PC-9 (cell line): ENCODE data around the gene AKR1B1. TPM values are rescaled to one million over a fixed set of nuclear protein-coding genes. Genes with fewer than 3 reads are reported as not detected.

ENCODE experiments used
- BruUV-seq: library from RNA; stranded (reverse); fragments of 400-500 nt; replicated peaks from 2 replicates; lab custom pipeline; 2021; lab: Mats Ljungman, UMichigan
- CTCF ChIA-PET: fragments of 300-600 bp; sonication (Branson Sonifier 250); formaldehyde crosslinking; loops from one replicate; lab custom pipeline; 2022; ENCODE audit warnings: antibody characterized with exemption; lab: Charles Lee
- POLR2A ChIA-PET: fragments of 300-600 bp; sonication (Branson Sonifier 250); formaldehyde crosslinking; loops from one replicate; lab custom pipeline; 2022; ENCODE audit warnings: antibody characterized with exemption; ENCODE audit not compliant: unreplicated experiment; lab: Charles Lee
- DNase-seq, 2 experiments: peaks; one replicate each; pipeline versions ENCODE4 v3.0.0 to v3.0.0-alpha.2; 2015 to 2022; ENCODE audit warnings: mixed read lengths in 1 of 2
- H2AFZ ChIP-seq: fragments of 200-600 bp; sonication (generic); 2 replicates; pipeline ENCODE4 v1.8.1; 2017; ENCODE audit warnings: antibody characterized with exemption
- H3F3A ChIP-seq: fragments of 200-600 bp; sonication (generic); 2 replicates; pipeline ENCODE4 v1.8.1; 2017; ENCODE audit warnings: antibody characterized with exemption, mild to moderate bottlenecking, low read depth; ENCODE audit not compliant: insufficient read depth
- H3K27ac ChIP-seq: fragments of 200-600 bp; sonication (generic); 2 replicates; pipeline ENCODE4 v1.6.1; 2016; ENCODE audit warnings: mixed run types
- H3K27me3 ChIP-seq: fragments of 200-600 bp; sonication (generic); 2 replicates; pipeline ENCODE4 v1.6.1; 2016; ENCODE audit warnings: low read depth, mixed run types; ENCODE audit not compliant: insufficient read depth
- H3K36me3 ChIP-seq: fragments of 200-600 bp; sonication (generic); 2 replicates; pipeline ENCODE4 v1.6.1; 2016; ENCODE audit warnings: low read depth, mixed run types
- H3K4me1 ChIP-seq: fragments of 200-600 bp; sonication (generic); replicated peaks from 2 replicates; pipeline ENCODE4 v1.6.1; 2016; ENCODE audit warnings: mixed run types; ENCODE audit not compliant: insufficient read depth
- H3K4me2 ChIP-seq: fragments of 200-600 bp; sonication (generic); 2 replicates; pipeline ENCODE4 v1.6.1; 2017; ENCODE audit warnings: mixed run types
- H3K4me3 ChIP-seq: fragments of 200-600 bp; sonication (generic); 2 replicates; pipeline ENCODE4 v1.6.1; 2016; ENCODE audit warnings: mixed run types
- H3K79me2 ChIP-seq: fragments of 200-600 bp; sonication (generic); 2 replicates; pipeline ENCODE4 v1.6.1; 2017; ENCODE audit warnings: low read depth, mixed run types
- H3K9me2 ChIP-seq: fragments of 200-600 bp; sonication (generic); 2 replicates; pipeline ENCODE4 v1.8.1; 2017; ENCODE audit warnings: mild to moderate bottlenecking; ENCODE audit not compliant: insufficient read depth
- H3K9me3 ChIP-seq: fragments of 200-600 bp; sonication (generic); 2 replicates; pipeline ENCODE4 v1.8.1; 2016; ENCODE audit warnings: low read depth; ENCODE audit not compliant: insufficient read depth
- H4K20me1 ChIP-seq: fragments of 200-600 bp; sonication (generic); 2 replicates; pipeline ENCODE4 v1.8.1; 2017; ENCODE audit not compliant: insufficient read depth
- EZH2 ChIP-seq: fragments of 200-600 bp; sonication (generic); IDR thresholded peaks from 2 replicates; pipeline ENCODE4 v1.8.0; 2017; ENCODE audit warnings: antibody characterized with exemption, low read depth
- intact Hi-C: fragments of 100-400 bp; cut with micrococcal nuclease; formaldehyde crosslinking; loops from one replicate; pipeline ENCODE4 v1.10.0; 2022; ENCODE audit not compliant: unreplicated experiment
- total RNA-seq: library from RNA; stranded (reverse); gene quantifications from 2 replicates; pipeline ENCODE4 v1.2.3, GENCODE V29; 2021
- TF ChIP-seq, protein P1 (sequence below): fragments of 200-600 bp; sonication (generic); conservative IDR thresholded peaks from 2 replicates; pipeline ENCODE4 v1.6.1; 2017; ENCODE audit warnings: mixed run types, antibody characterized with exemption, mild to moderate bottlenecking, moderate library complexity

Gene AKR1B1
- total RNA-seq, 1 experiment from 2014 or later: 1,009 TPM

DNA sequence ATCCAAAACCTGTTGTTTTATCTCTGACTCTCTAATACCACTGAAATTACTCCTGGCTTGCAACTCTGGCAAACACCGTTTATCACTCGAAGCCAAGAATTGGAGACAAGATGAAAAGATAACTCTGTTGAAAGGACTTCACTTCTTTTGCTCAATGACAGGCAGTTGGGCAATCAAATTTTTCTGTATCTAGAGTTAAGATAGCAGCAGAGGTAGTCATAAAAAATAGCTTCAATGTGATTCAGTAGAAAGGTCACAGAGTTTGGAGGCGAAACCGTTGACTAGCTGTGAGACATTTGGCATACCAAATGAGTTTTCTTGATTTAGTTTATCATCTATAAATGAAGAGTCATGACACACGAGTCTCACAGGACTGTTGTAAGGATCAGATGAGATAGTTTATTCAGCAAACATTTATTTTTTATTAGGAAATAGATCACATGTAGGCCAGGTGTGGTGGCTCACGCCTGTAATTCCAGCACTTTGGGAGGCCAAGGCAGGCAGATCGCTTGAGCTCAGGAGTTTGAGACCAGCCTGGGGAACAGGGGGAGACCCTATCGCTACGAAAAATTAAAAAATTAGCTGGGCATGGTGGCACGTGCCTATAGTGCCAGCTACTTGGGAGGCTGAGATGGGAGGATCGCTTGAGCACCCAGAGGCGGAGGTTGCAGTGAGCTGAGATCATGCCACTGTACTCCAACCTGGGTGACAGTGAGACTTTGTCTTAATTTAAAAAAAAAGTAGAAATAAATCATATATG, 23.6 kb downstream of the AKR1B1 start:
- Histone ChIP-seq H3K4me3 (no peak overlapping the region), H3K27ac (peak overlapping the region; percentile 90), H4K20me1 (no peaks in the 10 kb centered on the region), H3K27me3 (no peaks in the 10 kb centered on the region), H3K9me2 (no peaks in the 10 kb centered on the region), H3K4me2 (peak overlapping the region; percentile 22), H2AFZ (no peak overlapping the region), H3K36me3 (peaks cover 3% of the 10 kb centered on the region), H3K79me2 (peaks cover 4% of the 10 kb centered on the region; the same call in 1 of the 2 replicates), H3K9me3 (peaks cover 27% of the 10 kb centered on the region), H3K4me1 (peaks cover 48% of the 10 kb centered on the region), H3F3A (peaks cover 71% of the 10 kb centered on the region)
- TF ChIP-seq, protein P1, sequence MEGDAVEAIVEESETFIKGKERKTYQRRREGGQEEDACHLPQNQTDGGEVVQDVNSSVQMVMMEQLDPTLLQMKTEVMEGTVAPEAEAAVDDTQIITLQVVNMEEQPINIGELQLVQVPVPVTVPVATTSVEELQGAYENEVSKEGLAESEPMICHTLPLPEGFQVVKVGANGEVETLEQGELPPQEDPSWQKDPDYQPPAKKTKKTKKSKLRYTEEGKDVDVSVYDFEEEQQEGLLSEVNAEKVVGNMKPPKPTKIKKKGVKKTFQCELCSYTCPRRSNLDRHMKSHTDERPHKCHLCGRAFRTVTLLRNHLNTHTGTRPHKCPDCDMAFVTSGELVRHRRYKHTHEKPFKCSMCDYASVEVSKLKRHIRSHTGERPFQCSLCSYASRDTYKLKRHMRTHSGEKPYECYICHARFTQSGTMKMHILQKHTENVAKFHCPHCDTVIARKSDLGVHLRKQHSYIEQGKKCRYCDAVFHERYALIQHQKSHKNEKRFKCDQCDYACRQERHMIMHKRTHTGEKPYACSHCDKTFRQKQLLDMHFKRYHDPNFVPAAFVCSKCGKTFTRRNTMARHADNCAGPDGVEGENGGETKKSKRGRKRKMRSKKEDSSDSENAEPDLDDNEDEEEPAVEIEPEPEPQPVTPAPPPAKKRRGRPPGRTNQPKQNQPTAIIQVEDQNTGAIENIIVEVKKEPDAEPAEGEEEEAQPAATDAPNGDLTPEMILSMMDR: no peak
- TF ChIP-seq EZH2: no peak
- ChIA-PET POLR2A (interaction anchor here (0.6 to 1.0 kb wide), 4 partner anchors 22 to 92 kb away, joined by 3 to 11 read pairs (median 8); partner anchors contain the start of gene AKR1B10), CTCF (interaction anchor here (1.0 to 1.4 kb wide), 3 partner anchors 45 to 79 kb away, joined by 3 to 5 read pairs (median 4); no protein-coding TSS in a partner anchor)
- intact Hi-C loops: loop anchor here (1.0 to 5.0 kb wide), 2 partner anchors 24 to 737 kb away; partner anchors contain the start of genes AKR1B1 and CYREN
- no TSS peak for BruUV-seq
- peak; percentile 43 to 99 for DNase-seq

DNA sequence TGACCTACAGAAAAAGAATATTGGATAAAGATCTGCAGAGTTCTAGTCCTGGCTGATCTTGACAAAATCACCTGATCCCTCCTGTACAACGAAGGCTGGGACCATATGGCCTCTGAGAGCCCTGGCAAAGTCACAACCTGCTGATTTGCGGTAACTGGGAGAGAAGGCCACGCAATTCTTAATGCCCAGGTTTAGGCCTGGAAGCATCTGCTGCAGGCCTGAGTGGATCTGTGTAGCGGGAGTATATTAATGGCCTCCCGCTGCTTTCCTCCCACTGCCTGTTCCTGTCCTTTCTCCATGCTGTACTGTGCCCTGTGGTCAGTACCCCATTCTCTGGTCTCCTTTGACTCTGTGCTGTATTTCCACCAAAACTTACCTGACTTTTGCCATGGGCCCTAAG, 24.2 kb downstream of the AKR1B1 start:
- BruUV-seq: no TSS peak
- H3K36me3 ChIP-seq: no peaks in the 10 kb centered on the region; the same call in 1 of the 2 replicates
- no peak overlapping the region for H2AFZ ChIP-seq
- POLR2A ChIA-PET: interaction anchor here (1.0 kb wide), 1 partner anchor 23 kb away, joined by 7 read pairs; no protein-coding TSS in a partner anchor
- H3K4me2 ChIP-seq: peak overlapping the region; percentile 22
- H3K79me2 ChIP-seq: peaks cover 4% of the 10 kb centered on the region; the same call in 1 of the 2 replicates
- H4K20me1 ChIP-seq: no peaks in the 10 kb centered on the region
- H3F3A ChIP-seq: peaks cover 64% of the 10 kb centered on the region
- CTCF ChIA-PET: interaction anchor here (1.0 to 1.4 kb wide), 3 partner anchors 45 to 79 kb away, joined by 3 to 5 read pairs (median 4); no protein-coding TSS in a partner anchor
- peaks cover 27% of the 10 kb centered on the region for H3K9me3 ChIP-seq
- no peak for DNase-seq
- no peaks in the 10 kb centered on the region for H3K27me3 ChIP-seq
- peak overlapping the region; percentile 90 for H3K27ac ChIP-seq
- peaks cover 48% of the 10 kb centered on the region for H3K4me1 ChIP-seq
- H3K4me3 ChIP-seq: no peak overlapping the region
- TF ChIP-seq, protein P1: no peak
- no peak for TF ChIP-seq EZH2
- intact Hi-C loops: loop anchor here (1.0 to 5.0 kb wide), 3 partner anchors 25 to 738 kb away; partner anchors contain the start of genes AKR1B1 and CYREN
- H3K9me2 ChIP-seq: no peaks in the 10 kb centered on the region

DNA sequence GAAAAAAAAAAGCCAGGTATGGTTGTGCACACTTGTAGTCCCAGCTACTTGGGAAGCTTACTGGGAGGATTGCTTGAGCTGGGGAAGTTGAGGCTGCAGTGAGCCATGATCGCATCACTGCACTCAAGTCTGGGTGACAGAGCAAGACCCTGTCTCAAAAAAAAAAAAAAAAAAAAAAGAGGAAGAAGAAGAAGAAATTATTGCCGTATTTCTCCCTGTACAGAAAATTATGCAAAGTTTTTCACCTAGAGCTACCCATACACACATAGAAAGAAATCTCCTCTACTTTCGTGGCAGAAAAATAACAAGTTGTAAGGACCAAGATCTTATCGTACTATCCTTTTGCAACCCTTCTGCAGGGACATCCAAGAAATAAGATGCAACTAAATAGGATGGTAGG, 25.5 kb downstream of the AKR1B1 start:
- H3K4me2 ChIP-seq: peak overlapping the region; percentile 78
- DNase-seq: no peak
- peaks cover 51% of the 10 kb centered on the region for H3F3A ChIP-seq
- H4K20me1 ChIP-seq: no peaks in the 10 kb centered on the region
- intact Hi-C loops: loop anchor here (5.0 kb wide), 1 partner anchor 254 kb away; no protein-coding TSS in a partner anchor
- peaks cover 17% of the 10 kb centered on the region for H3K9me3 ChIP-seq
- no peak overlapping the region for H2AFZ ChIP-seq
- ChIA-PET CTCF (interaction anchor here (0.6 to 1.9 kb wide), 11 partner anchors 16 to 190 kb away, joined by 3 to 33 read pairs (median 7); partner anchors contain the start of genes AKR1B1 and AKR1B15), POLR2A (interaction anchor here (0.6 to 1.1 kb wide), 2 partner anchors 98 to 116 kb away, joined by 3 to 4 read pairs; partner anchors contain the start of gene AKR1B15)
- BruUV-seq: no TSS peak
- H3K27ac ChIP-seq: peak overlapping the region; percentile 80; the same call in 1 of the 2 replicates
- H3K9me2 ChIP-seq: no peaks in the 10 kb centered on the region
- no peak overlapping the region for H3K4me3 ChIP-seq
- no peaks in the 10 kb centered on the region for H3K27me3 ChIP-seq
- peaks cover 48% of the 10 kb centered on the region for H3K4me1 ChIP-seq
- TF ChIP-seq, protein P1: no peak
- TF ChIP-seq EZH2: no peak
- peaks cover 4% of the 10 kb centered on the region; the same call in 1 of the 2 replicates for H3K79me2 ChIP-seq
- no peaks in the 10 kb centered on the region; the same call in 1 of the 2 replicates for H3K36me3 ChIP-seq
